Ishikawa (cell line): ENCODE data around the gene PARP14.

ENCODE experiments used
- CEBPB ChIP-seq: IDR thresholded peaks from 2 replicates; pipeline ENCODE4 v1.6.1; 2012
- CREB1 ChIP-seq: IDR thresholded peaks from 2 replicates; pipeline ENCODE4 v1.6.1; 2012; ENCODE audit warnings: low read depth
- EGR1 ChIP-seq: IDR thresholded peaks from 2 replicates; pipeline ENCODE4 v1.6.1; 2012
- EP300 ChIP-seq: IDR thresholded peaks from 2 replicates; pipeline ENCODE4 v1.6.1; 2012; ENCODE audit warnings: borderline replicate concordance
- FOXM1 ChIP-seq: IDR thresholded peaks from 2 replicates; pipeline ENCODE4 v1.6.1; 2012; ENCODE audit warnings: low read depth, borderline replicate concordance
- MAX ChIP-seq: IDR thresholded peaks from 2 replicates; pipeline ENCODE4 v1.6.1; 2012
- NFIC ChIP-seq: IDR thresholded peaks from 2 replicates; pipeline ENCODE4 v1.6.1; 2012
- RAD21 ChIP-seq: IDR thresholded peaks from 2 replicates; pipeline ENCODE4 v1.6.1; 2012; ENCODE audit warnings: low read depth
- REST ChIP-seq: IDR thresholded peaks from 2 replicates; pipeline ENCODE4 v1.6.1; 2012; ENCODE audit warnings: low read depth, mild to moderate bottlenecking
- TAF1 ChIP-seq: IDR thresholded peaks from 2 replicates; pipeline ENCODE4 v1.6.1; 2012; ENCODE audit warnings: low read depth, mild to moderate bottlenecking
- TCF12 ChIP-seq: IDR thresholded peaks from 2 replicates; pipeline ENCODE4 v1.6.1; 2012; ENCODE audit warnings: low read depth
- TEAD4 ChIP-seq: IDR thresholded peaks from 2 replicates; pipeline ENCODE4 v1.6.1; 2012
- USF1 ChIP-seq: IDR thresholded peaks from 2 replicates; pipeline ENCODE4 v1.6.1; 2012
- YY1 ChIP-seq: IDR thresholded peaks from 2 replicates; pipeline ENCODE4 v1.6.1; 2012; ENCODE audit warnings: low read depth
- ZBTB7A ChIP-seq: IDR thresholded peaks from 2 replicates; pipeline ENCODE4 v1.6.1; 2012; ENCODE audit warnings: low read depth

PARP14 gene

GRCh38 chr3:122680475-122681283 is at the start of gene PARP14:
PARP14 (plus strand) TSS chr3:122680839; CDS start chr3:122680884, 45 bp downstream.
- TF ChIP-seq CEBPB = no peak
- TF ChIP-seq EGR1 = no peak
- no peak for TF ChIP-seq USF1

- TF ChIP-seq TCF12 (no peak), NFIC (no peak), RAD21 (no peak), ZBTB7A (no peak), MAX (no peak), CREB1 (no peak), TEAD4 (no peak), TAF1 (no peak), REST (no peak)
Measured at GRCh38 chr3:122635789-122636188, 44.9 kb upstream of the PARP14 start.

GRCh38 chr3:122636697-122637096 is 43.9 kb upstream of the PARP14 start:
- TF ChIP-seq NFIC = no peak
- TF ChIP-seq YY1 = no peak
- no peak for TF ChIP-seq EP300
- no peak for TF ChIP-seq TAF1
- TF ChIP-seq REST = no peak
- no peak for TF ChIP-seq ZBTB7A
- TF ChIP-seq TEAD4 = no peak
- TF ChIP-seq CEBPB = no peak
- TF ChIP-seq USF1 = no peak
- TF ChIP-seq RAD21 = no peak
- TF ChIP-seq FOXM1 = no peak

GRCh38 chr3:122640437-122640999 is 40.1 kb upstream of the PARP14 start:
- TF ChIP-seq TCF12 = no peak
- no peak for TF ChIP-seq REST
- TF ChIP-seq USF1 = no peak
- TF ChIP-seq EP300 = no peak
- no peak for TF ChIP-seq YY1
- TF ChIP-seq TAF1 = no peak
- no peak for TF ChIP-seq RAD21
- no peak for TF ChIP-seq TEAD4
- TF ChIP-seq CEBPB = no peak

GRCh38 chr3:122642935-122643334 is 37.7 kb upstream of the PARP14 start:
- TF ChIP-seq CEBPB (no peak), EP300 (no peak), TAF1 (no peak), ZBTB7A (no peak), FOXM1 (no peak), MAX (no peak), YY1 (no peak), TCF12 (no peak), USF1 (no peak), NFIC (no peak), CREB1 (no peak), EGR1 (no peak), REST (no peak), TEAD4 (no peak), RAD21 (no peak)
